ENCODE data around the gene UGT3A2. TPM values are rescaled to one million over a fixed set of nuclear protein-coding genes. Genes with fewer than 3 reads are reported as not detected.

UGT3A2 gene, protein sequence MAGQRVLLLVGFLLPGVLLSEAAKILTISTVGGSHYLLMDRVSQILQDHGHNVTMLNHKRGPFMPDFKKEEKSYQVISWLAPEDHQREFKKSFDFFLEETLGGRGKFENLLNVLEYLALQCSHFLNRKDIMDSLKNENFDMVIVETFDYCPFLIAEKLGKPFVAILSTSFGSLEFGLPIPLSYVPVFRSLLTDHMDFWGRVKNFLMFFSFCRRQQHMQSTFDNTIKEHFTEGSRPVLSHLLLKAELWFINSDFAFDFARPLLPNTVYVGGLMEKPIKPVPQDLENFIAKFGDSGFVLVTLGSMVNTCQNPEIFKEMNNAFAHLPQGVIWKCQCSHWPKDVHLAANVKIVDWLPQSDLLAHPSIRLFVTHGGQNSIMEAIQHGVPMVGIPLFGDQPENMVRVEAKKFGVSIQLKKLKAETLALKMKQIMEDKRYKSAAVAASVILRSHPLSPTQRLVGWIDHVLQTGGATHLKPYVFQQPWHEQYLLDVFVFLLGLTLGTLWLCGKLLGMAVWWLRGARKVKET
- total RNA-seq = under 1 TPM; 0.14 to 0.17 TPM
- polyA plus RNA-seq = under 1 TPM; 0.18 to 0.65 TPM

DNA sequence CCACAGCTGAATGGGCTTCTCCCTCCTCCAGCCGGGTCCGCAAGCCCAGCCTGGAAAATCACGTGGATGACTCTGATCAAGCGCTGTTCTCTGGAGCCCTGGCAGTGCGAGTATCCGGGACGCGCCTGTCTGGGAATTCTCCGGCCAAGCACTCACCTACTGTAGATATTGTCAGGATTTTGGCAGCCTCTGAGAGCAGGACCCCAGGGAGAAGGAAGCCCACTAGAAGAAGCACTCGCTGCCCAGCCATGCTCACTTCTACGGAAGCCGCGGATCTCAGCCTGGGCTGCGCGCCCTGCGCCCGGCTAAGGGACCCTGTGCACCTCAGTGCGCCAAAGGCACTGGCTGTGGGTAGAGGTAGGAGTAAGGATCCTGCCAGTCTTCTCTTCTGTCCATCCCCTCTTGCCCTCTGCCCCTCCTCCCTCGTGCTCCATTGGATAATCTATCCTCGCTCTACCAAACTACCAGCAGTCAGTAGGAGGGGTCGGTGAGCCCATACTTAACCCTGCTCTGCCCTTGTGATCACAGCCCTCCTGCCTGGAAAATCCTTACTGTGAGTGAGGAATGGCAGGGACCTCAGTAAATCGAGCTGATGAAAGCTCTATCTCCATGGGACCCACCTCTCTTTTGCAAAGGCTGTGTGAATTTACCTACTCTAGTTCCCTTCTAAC lies at the start of gene UGT3A2:
Gene UGT3A2 (minus strand): TSS at position 343 of the 671 bp plus-strand sequence. CDS start 93 bp downstream, at position 250.
- Histone ChIP-seq H3K4me1 (ENCODE audit: control insufficient read depth in 4 of 4, insufficient read depth in 4 of 4, low read length in 3 of 4) (peaks cover 0 to 14% (median 6%) of the 10 kb centered on the region in 4 donors), H3K36me3 (ENCODE audit: control insufficient read depth in 4 of 4, insufficient read depth in 3 of 4, low read depth in 1 of 4, low read length in 3 of 4) (no peaks in the 10 kb centered on the region), H3K9me3 (ENCODE audit: control insufficient read depth in 4 of 4, low read length in 3 of 4) (no peaks in the 10 kb centered on the region), H3K4me3 (ENCODE audit: low read depth in 1 of 3, low read length in 3 of 3) (no peak within 1 kb of the TSS), H3K27ac (ENCODE audit: low read depth in 1 of 2, low read length in 2 of 2) (no peak within 1 kb of the TSS), H3K9ac (ENCODE audit: low read depth in 1 of 2, low read length in 2 of 2) (no peak within 1 kb of the TSS), H3K27me3 (ENCODE audit: control insufficient read depth in 4 of 4, insufficient read depth in 4 of 4, low read length in 3 of 4) (no peaks in the 10 kb centered on the region)
- WGBS = 10% methylated on average over 22 of the region's 22 CpGs
- TF ChIP-seq JUND (IDR thresholded peaks at IDR 0.05) (no peak), TAF1 (conservative IDR thresholded peaks at IDR 0.05) (no peak), RAD21 (IDR thresholded peaks at IDR 0.05) (no peak), FOXA2 (IDR thresholded peaks at IDR 0.05) (no peak), EGR1 (IDR thresholded peaks at IDR 0.05; ENCODE audit: low read depth in 2 of 2) (no peak), NR2F2 (IDR thresholded peaks at IDR 0.05) (no peak), SP1 (IDR thresholded peaks at IDR 0.05) (no peak), GABPA (IDR thresholded peaks at IDR 0.05 in 1 of 2, conservative IDR thresholded peaks at IDR 0.05 in 1 of 2) (no peak), FOXA1 (IDR thresholded peaks at IDR 0.05) (no peak), HNF4A (conservative IDR thresholded peaks at IDR 0.05) (no peak), HNF4G (IDR thresholded peaks at IDR 0.05) (no peak), RXRA (IDR thresholded peaks at IDR 0.05) (no peak), YY1 (IDR thresholded peaks at IDR 0.05) (no peak)
- TF ChIP-seq, protein P1, sequence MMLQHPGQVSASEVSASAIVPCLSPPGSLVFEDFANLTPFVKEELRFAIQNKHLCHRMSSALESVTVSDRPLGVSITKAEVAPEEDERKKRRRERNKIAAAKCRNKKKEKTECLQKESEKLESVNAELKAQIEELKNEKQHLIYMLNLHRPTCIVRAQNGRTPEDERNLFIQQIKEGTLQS (IDR thresholded peaks at IDR 0.05) = no peak
- TF ChIP-seq, protein P2, sequence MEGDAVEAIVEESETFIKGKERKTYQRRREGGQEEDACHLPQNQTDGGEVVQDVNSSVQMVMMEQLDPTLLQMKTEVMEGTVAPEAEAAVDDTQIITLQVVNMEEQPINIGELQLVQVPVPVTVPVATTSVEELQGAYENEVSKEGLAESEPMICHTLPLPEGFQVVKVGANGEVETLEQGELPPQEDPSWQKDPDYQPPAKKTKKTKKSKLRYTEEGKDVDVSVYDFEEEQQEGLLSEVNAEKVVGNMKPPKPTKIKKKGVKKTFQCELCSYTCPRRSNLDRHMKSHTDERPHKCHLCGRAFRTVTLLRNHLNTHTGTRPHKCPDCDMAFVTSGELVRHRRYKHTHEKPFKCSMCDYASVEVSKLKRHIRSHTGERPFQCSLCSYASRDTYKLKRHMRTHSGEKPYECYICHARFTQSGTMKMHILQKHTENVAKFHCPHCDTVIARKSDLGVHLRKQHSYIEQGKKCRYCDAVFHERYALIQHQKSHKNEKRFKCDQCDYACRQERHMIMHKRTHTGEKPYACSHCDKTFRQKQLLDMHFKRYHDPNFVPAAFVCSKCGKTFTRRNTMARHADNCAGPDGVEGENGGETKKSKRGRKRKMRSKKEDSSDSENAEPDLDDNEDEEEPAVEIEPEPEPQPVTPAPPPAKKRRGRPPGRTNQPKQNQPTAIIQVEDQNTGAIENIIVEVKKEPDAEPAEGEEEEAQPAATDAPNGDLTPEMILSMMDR (IDR thresholded peaks at IDR 0.05; ENCODE audit: low read depth, low read length, missing input control) = no peak
- TF ChIP-seq, protein P3, sequence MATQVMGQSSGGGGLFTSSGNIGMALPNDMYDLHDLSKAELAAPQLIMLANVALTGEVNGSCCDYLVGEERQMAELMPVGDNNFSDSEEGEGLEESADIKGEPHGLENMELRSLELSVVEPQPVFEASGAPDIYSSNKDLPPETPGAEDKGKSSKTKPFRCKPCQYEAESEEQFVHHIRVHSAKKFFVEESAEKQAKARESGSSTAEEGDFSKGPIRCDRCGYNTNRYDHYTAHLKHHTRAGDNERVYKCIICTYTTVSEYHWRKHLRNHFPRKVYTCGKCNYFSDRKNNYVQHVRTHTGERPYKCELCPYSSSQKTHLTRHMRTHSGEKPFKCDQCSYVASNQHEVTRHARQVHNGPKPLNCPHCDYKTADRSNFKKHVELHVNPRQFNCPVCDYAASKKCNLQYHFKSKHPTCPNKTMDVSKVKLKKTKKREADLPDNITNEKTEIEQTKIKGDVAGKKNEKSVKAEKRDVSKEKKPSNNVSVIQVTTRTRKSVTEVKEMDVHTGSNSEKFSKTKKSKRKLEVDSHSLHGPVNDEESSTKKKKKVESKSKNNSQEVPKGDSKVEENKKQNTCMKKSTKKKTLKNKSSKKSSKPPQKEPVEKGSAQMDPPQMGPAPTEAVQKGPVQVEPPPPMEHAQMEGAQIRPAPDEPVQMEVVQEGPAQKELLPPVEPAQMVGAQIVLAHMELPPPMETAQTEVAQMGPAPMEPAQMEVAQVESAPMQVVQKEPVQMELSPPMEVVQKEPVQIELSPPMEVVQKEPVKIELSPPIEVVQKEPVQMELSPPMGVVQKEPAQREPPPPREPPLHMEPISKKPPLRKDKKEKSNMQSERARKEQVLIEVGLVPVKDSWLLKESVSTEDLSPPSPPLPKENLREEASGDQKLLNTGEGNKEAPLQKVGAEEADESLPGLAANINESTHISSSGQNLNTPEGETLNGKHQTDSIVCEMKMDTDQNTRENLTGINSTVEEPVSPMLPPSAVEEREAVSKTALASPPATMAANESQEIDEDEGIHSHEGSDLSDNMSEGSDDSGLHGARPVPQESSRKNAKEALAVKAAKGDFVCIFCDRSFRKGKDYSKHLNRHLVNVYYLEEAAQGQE (IDR thresholded peaks at IDR 0.05) = no peak
- TF ChIP-seq, protein P4, sequence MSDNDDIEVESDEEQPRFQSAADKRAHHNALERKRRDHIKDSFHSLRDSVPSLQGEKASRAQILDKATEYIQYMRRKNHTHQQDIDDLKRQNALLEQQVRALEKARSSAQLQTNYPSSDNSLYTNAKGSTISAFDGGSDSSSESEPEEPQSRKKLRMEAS (IDR thresholded peaks at IDR 0.05) = no peak
- TF ChIP-seq, protein P5, sequence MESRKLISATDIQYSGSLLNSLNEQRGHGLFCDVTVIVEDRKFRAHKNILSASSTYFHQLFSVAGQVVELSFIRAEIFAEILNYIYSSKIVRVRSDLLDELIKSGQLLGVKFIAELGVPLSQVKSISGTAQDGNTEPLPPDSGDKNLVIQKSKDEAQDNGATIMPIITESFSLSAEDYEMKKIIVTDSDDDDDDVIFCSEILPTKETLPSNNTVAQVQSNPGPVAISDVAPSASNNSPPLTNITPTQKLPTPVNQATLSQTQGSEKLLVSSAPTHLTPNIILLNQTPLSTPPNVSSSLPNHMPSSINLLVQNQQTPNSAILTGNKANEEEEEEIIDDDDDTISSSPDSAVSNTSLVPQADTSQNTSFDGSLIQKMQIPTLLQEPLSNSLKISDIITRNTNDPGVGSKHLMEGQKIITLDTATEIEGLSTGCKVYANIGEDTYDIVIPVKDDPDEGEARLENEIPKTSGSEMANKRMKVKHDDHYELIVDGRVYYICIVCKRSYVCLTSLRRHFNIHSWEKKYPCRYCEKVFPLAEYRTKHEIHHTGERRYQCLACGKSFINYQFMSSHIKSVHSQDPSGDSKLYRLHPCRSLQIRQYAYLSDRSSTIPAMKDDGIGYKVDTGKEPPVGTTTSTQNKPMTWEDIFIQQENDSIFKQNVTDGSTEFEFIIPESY (IDR thresholded peaks at IDR 0.05) = no peak
- DNase-seq (ENCODE audit: low spot score) = no peak
